Endothelial cell of umbilical vein (primary cell): ENCODE data around the gene CHL1.

ENCODE experiments used
- CTCF ChIP-seq, 2 donors: IDR thresholded peaks; 1 replicate in 1 of 2; 2 replicates in 1 of 2; pipeline ENCODE4 v1.5.1; 2011; ENCODE audit warnings: low read length in 2 of 2, mild to moderate bottlenecking in 2 of 2, moderate library complexity in 2 of 2, control low read depth in 1 of 2, inconsistent platforms in 1 of 2, low read depth in 1 of 2; ENCODE audit not compliant: insufficient read depth in 1 of 2; ENCODE audit errors: extremely low read depth in 1 of 2
- EZH2 ChIP-seq: IDR thresholded peaks from 2 replicates; pipeline ENCODE4 v1.6.1; 2012; ENCODE audit warnings: borderline replicate concordance, low read depth, mild to moderate bottlenecking, moderate library complexity, low read length, inconsistent platforms; ENCODE audit not compliant: severe bottlenecking
- FOS ChIP-seq: IDR thresholded peaks from 2 replicates; pipeline ENCODE4 v1.6.1; 2011; ENCODE audit warnings: mild to moderate bottlenecking, low read length, moderate library complexity, borderline replicate concordance; ENCODE audit not compliant: insufficient read depth
- GATA2 ChIP-seq: IDR thresholded peaks from 2 replicates; pipeline ENCODE4 v1.7.0; 2011; ENCODE audit warnings: low read depth, mild to moderate bottlenecking, moderate library complexity, mixed read lengths, low read length; ENCODE audit not compliant: insufficient read length, insufficient read depth
- JUN ChIP-seq: IDR thresholded peaks from 2 replicates; pipeline ENCODE4 v1.6.1; 2011; ENCODE audit warnings: borderline replicate concordance, low read depth; ENCODE audit not compliant: insufficient read length, insufficient read depth
- MAX ChIP-seq: IDR thresholded peaks from 2 replicates; pipeline ENCODE4 v1.6.1; 2011; ENCODE audit not compliant: insufficient read depth, insufficient read length
- MYC ChIP-seq: IDR thresholded peaks from one replicate; pipeline ENCODE4 v1.6.1; 2011; ENCODE audit warnings: mild to moderate bottlenecking, low read depth, low read length
- POLR2A ChIP-seq: IDR thresholded peaks from 2 replicates; pipeline ENCODE4 v1.6.1; 2012; ENCODE audit warnings: low read depth, mild to moderate bottlenecking, control low read depth, low read length
- POLR2AphosphoS5 ChIP-seq: IDR thresholded peaks from 2 replicates; pipeline ENCODE4 v1.6.1; 2012; ENCODE audit warnings: low read depth, mild to moderate bottlenecking, control low read depth, low read length, moderate library complexity; ENCODE audit not compliant: insufficient read depth

- TF ChIP-seq MAX, result no peak
- TF ChIP-seq GATA2, result no peak
- TF ChIP-seq CTCF (IDR thresholded peaks at IDR 0.05; ENCODE audit: extremely low read depth in 1 of 2, insufficient read depth in 1 of 2, low read depth in 1 of 2, low read length in 2 of 2), result no peak
- no peak for TF ChIP-seq POLR2AphosphoS5
- TF ChIP-seq POLR2A, result no peak
- TF ChIP-seq EZH2, result no peak
- TF ChIP-seq MYC, result no peak
- TF ChIP-seq JUN, result no peak
- no peak for TF ChIP-seq FOS
These were observed 70.5 kb downstream of the CHL1 start for GRCh38 chr3:267101-267500.
